GM19455 (cell line): ENCODE data around the gene U2SURP.
"Not testable (repeated sequence)": the region's sequence is repeated elsewhere in the genome, so short reads cannot be mapped to it uniquely, and the experiment has no call there.

Experiments used
- ATAC-seq: cut with Tn5 transposase; IDR thresholded peaks from one replicate; pipeline ENCODE4 v1.9.1; 2021; ENCODE audit not compliant: unreplicated experiment

U2SURP gene

DNA sequence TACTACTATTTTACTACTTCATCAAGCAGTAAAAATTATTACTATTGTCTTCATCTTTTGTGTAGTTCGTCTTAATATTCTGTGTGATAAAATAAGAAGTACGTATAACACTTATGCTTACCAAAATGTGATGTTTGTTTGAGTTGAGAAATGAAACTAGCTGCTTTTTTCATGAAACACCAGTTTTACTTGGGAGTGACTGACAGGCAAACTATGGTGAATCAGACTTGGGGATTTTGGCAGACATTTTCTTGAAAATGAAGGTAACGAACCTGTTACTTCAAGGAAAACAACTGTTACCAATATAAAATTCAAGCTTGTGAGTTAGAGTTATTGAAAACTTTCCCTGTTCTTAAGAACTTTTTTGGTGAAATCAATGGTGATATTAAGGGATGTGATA is 10.3 kb downstream of the U2SURP start:
- ATAC-seq, result no peak

DNA sequence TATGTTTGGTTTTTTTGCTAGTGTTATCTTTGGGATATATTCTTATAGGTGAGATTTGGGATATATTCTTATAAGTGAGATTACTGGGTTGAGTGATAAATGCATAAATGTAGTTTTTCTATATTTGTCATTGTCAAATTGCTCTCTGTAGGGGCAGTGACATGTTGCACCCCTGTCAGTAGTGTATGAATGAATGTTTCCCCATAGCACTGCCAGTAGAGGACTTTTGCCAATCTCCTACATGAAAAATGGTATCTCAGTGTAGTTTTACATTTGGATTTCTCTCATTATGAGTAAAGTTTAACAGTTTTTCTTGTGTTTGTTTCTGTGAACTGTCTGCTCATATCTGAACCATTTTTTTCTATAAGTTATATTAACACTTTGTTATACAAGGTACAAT is 13.6 kb downstream of the U2SURP start:
- ATAC-seq, result no peak

DNA sequence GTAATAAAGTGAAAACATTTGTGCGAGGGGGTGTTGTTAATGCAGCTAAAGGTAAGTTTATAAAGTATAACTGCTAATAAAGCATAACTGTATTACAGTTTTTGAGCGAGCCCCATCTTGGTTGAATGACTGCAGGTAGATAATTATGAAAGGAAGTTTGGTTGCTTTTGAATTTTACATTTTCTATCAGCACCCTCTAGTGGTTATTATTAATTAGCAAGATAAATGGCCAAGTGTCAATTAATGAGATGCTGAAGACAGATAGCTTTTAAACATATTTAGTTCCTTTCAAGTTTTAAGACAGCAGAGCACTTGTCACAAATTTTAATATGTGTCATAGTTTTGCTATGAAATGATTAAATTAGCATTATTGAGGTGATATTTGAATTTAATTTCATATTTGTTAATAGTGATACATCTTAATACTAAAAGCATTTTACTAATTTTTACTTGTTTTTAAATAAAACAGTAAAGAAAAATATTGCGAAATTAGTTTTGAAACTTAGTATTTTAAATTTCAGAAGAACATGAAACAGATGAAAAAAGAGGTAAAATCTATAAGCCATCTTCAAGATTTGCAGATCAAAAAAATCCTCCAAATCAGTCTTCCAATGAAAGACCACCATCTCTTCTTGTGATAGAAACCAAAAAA is 15.1 kb downstream of the U2SURP start:
- ATAC-seq, result no peak

DNA sequence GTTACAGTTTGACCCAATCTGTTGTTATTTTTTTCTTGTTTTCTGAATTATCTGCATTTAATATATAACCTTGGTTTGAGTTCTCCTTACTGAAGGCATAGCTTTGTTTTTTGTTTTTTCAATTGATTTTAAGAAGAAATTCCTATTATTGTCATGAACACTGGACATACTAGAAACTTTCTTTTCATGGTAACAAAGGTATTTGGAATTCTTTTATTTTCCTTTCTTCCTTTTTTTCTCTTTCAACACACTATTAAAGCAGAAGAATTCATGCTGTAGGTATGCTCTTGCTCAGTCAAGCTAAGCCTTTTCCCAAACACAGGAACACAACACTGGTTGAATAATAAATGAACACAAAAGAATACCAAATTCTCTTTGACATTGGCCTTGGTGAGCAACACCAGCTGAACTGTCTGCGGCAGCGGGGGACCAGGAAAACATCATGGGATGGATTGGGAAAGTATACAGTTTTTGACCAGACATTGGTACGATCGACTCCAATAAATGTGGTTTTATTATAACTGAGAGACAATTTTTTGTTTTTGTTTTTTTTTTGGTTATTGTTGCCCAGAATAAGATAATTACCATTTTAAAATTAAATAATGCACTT is 23.1 kb downstream of the U2SURP start:
- no peak for ATAC-seq

DNA sequence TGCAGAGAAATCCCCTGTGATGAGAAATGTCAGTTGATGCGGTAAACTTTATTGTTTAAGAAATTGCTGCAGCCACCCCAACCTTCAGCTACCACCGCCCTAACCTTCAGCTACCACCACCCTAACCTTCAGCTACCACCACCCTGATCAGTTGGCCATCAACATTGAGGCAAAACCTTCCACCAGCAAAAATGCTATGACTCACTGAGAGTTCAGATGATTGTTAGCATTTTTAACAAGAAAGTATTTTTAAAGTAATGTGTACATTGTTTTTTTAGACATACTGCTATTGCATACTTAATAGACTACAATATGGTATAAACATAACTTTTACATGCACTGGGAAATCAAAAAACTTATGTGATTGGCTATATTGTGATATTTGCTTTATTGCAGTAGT is 30.0 kb downstream of the U2SURP start:
- ATAC-seq, result no peak

DNA sequence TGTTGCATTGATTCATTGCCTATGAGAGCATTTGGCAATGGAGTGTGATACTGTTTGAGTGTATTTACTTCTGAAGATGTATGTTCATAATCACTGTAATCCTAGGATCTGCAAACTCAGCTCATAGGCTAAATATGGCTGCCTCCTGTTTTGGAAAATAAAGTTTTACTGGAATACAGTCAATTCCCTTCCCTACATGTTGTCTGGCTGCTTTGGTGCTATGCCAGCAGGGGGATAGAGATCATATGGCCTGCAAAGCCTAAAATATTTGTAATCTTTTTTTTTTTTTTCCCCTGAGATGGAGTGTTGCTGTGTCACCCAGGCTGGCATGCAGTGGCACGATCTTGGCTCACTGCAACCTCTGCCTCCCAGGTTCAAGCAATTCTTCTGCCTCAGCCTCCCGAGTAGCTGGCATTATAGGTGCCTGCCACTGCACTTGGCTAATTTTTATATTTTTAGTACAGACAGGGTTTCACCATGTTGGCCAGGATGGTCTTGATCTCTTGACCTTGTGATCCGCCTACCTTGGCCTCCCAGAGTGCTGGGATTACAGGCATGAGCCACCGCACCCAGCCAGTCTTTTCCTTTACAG is 30.5 kb downstream of the U2SURP start:
- not testable (repeated sequence) for ATAC-seq

DNA sequence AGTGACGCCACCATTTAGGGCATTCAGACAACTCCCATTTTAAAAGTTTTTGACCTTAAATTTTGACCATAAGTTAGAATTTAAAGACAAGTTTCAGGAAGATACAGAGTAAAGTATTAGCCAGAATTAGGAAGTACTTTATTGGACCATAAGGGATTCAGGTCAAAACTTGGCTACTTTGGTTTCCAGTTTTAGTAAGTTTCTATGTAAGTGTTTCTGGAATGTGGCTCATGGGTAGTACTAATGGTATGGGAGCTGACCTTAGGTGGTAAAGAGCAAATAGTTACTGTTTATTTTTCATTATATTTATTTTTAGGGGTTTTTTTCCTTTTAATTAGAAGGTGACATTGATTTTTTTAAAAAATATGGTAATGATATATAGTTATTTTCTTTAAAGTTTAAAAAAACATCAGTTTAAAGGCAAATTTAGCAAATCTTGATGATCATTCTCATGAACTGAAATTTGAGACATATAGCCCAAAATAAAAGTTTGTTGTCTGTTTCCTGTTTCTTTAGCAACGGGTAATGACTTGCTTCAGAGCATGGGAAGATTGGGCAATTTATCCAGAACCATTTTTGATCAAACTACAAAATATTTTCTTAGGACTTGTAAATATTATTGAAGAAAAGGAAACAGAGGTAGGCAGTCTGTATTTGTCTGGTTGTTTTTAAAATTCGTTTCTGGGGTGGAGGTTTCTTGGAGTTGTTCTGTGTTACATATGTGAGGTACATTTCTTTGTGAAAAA is 34.3 kb downstream of the U2SURP start:
- ATAC-seq, result no peak

DNA sequence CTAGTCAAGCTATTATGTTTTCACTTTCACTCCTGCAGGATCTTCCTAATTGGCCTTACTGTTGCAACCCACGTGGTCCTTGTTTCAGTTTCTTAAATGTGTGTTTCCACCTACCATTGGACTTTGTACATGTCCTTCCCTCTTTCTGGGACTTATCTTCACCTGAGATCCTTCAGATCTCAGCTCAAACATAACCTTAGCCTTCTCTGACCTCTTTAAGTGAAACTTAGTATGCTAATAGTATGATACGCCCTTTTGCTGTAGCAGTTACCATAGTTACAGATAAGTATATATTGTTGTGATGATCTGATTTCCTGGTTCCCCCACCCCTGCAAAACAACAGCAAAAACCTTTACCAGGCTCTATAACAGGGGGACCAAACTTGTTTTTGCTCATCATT is 35.2 kb downstream of the U2SURP start:
- no peak for ATAC-seq

DNA sequence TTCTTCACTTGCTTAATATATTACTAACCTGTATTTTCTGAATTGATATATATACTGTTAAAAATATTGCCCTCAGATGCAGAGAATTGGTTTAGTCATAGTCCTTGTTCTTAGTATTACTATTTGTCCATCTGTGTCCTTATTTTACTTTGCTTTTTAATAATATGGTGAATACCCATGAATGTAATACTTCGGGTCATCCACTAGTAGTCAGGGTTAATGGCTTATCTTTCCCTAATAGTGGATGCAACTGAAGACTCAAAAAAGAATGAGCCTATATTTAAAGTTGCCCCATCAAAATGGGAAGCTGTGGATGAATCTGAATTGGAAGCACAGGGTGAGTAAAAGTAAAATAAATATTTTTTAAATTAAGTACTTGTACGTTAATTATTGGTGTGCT is 36.5 kb downstream of the U2SURP start:
- no peak for ATAC-seq

DNA sequence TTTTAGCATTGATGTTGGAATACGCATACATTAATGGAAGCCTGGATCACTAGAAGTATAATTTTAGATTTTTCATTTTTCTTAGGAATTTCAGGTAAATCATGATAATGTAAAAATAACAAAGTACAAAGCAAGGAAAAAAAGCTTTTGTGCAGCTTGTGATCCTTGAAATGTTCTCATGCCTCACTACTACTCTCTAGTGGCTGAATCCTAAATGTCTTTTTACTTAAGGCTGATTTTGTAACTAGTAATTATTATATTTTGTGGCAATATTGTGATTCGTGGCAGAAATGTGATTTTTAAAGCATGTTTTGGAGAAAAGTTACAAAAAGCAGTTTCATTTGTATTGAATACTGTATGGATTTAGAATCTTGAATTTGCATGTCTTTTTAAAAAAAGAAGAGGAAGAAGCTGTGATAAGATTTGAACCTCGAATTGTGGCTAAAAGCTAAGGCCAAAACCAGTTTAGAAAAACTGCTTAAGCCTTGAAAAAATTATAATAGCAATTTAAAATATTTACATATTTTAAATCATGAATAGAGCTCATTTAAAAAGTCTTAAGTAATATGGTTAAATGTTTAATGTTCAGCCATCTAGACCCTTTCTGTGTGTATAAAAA is 39.0 kb downstream of the U2SURP start:
- ATAC-seq, result no peak

DNA sequence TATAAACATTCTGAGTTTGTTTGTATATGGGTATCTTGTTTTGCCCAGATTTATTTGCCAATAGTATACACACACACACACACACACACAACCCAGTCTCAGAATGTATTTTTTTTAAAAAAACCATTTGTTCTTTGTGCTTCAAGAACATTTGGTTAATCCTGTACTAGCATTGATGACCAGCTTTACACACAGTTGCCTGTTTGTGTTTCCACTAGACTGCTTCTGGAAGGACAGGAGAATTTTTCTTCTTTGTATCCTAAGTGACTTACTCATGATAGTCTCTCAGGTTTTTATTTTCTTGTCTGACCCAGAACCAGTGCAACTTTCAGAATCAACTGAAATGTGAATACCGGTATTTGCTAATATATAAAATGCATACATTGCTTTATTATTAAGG is 40.5 kb downstream of the U2SURP start:
- no peak for ATAC-seq

DNA sequence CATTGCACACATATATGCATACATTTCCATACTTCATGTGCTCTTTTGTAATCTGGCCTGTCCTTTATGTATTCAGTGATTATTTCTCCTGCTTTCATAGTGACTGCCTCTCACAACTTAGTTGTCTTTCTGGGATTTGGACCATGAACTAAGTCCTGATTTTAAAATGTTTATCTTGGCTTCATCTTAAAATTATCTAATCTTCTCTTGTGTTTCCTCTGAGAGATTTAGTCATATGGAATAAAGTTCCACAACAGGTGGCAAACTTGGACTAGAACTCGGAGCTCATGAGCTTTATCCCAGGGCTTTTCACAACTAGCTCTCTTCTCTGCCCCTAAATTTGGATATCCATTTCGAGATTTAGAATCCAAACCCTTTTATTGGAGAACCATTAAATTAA is 44.3 kb downstream of the U2SURP start:
- ATAC-seq, result no peak

DNA sequence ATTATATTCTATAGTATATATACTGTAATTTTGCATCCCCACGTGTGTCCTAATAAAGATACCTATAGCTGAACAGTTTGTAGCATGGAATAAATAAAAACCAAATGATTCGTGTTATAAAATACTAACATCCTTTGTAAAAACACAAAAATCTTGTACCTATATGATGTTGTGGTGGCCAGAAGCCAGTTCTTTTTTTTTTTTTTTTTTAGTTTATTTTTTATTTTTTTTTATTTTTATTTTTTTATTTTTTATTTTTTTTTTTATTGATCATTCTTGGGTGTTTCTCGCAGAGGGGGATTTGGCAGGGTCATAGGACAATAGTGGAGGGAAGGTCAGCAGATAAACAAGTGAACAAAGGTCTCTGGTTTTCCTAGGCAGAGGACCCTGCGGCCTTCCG is 44.7 kb downstream of the U2SURP start:
- not testable (repeated sequence) for ATAC-seq

DNA sequence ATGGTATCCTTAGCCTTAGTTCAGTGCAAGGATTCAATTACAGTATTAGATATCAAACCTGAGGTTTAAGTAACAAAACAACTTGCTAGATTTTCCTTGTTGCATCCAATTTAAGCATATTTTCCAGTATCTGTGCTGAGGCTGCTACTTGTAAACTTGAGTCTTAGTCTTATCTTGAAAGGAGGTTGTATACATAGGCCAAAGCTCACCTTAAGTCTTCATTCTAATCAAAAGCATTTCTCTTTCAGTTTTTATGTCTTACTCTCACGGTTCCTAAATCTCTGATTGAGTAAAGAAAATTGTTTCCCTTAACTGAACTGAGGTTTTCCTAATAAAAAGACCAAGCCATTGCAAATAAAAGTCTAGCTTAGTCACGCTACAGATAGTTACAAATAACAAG is 52.6 kb downstream of the U2SURP start:
- ATAC-seq, result no peak

DNA sequence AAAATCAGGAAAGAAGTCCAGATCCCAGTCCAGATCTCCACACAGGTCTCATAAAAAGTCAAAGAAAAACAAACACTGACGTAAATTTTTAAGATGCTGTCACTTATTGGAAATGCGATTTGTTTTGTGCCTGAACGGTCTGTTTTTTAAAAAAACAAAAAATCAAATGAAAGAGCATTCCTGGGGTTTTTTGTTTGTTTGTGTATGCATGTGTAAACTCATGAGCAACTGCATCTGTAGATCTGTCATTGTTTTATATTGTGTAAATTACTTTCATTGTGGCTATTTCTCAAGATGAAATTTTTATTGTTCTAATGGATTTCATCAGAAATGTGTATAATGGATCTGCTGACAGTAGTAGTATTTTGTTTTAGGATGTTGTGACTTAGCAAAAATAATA is 55.0 kb downstream of the U2SURP start:
- no peak for ATAC-seq

DNA sequence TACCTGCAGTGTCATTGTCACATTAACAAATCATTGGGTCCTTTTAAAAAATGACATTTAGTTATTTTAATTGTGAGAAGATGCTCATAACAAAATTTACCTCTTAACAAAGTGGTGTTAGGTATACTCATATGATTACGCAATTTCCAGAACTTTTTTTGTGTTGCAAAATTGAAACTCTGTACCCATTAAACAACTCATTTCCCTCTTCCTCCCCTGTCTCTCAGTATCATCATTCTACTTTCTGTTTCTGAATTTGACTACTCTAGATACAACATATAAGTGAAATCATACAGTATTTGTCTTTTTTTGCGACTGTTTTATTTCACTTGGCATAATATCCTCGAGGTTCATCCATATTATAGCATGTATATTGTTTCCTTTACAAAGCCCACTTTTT is 59.5 kb downstream of the U2SURP start:
- peak; percentile 98 for ATAC-seq

DNA sequence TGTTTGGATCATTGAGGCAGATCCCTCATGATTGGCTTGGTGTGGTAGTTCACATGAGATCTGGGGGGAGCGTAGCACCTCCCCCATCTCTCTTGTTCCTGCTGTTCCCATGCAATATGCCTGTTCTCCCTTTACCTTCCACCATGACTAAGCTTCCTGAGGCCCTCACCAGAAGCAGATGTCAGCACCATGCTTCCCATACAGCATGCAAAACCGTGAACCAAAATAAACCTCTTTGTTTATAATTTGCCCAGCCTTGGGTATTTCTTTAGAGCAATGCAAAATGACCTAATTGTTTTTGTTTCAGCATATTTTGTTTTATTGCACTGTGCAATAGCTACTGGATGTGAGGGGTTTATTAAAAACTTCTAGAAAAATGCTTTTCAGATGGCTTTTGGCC is 61.6 kb downstream of the U2SURP start:
- ATAC-seq, result no peak

DNA sequence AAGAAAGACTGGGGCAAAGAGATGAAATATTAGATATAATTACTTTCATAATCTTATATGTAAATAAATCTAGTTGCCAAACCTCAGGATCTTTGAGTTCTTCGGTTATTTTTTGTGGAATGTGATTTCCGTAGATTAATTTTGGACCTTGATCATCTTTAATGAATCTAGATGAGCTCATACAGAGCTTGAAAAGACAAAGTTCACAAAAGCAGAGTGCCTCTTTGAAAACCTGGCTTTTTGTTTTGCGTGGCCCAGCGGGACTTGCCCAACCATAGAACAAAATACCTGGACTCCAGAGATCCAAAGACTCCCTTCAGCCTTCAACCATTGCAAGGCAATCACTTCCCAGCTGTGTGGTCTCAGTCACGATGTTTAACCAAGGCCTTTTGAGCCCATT is 63.4 kb downstream of the U2SURP start:
- ATAC-seq, result no peak

DNA sequence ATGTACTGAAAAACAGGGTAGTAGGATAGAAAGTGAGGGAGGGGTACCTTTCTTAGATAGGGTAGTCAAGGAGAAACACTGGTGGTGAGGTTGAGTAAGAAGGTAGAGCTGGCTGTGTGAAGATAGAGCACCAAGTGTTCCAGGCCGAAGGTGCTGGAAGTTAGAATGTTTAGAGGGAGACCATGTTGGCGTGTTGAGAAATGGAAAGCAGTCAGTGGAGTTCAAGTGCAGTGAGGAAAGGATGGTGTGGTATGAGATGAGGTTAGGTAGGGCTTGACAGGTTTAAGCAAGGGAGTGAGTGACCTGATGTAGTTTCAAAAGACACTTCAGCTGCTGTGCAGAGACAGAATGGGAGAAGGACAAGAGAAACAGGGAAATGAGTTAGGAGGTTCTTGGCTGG is 64.0 kb downstream of the U2SURP start:
- ATAC-seq, result no peak

DNA sequence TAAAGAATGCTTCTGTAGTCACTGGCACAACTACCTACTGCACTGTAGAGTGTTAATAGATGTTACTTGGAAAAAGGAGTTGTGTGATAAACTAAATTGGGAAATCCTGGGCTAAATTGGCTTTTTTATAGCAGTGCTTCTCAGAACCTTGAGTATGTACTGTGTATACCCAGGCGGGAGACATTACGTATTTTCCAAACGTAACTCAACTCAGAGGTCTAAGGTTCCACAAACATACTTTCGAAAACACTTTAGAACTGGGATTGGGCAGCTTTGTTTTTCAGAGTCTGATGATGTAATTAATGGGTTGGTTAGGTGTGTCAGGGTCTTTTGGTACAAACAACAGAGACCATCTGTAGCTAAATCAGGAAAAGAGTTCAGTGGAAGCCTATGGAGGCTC is 64.7 kb downstream of the U2SURP start:
- no peak for ATAC-seq

DNA sequence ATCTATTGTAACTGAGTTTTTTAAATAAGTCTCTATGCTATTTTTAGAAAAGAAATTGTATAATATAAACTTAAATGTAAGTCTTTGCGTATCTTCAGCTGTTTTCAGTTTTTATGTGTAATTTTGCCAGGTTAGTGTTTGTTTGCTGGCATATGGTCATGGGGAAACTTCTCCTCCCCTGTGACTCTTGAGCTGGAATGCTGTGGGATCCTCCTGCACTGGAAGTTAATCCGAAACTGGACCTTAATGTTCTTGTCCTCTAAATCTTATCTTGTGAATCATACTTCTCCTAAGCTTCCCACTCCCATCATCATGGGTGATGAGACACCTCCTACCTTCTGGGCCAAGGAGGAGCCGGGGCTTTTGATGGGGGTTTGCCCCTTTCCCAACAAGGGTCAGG is 65.8 kb downstream of the U2SURP start:
- no peak for ATAC-seq

DNA sequence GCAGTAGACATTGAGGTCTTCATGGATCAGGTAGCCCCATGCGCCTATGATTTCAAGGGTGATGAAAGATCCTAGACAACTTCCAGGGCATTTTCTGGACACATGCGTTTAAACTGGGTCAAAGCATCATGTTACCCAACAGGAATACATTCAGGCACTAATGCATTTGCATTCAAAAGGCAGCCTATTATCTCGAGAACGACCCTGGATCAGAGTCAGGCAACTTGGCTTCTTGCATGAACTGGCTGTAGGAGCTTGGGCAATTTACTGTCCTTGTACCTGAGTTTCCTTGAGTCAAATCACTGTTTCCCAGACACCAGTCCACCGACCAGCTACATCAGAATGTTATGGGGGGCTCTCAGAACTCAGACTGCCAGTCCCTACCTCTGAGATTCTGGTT is 66.7 kb downstream of the U2SURP start:
- no peak for ATAC-seq
